OCI-LY3 (cell line): ENCODE measurements around the gene CCDC198.

Source experiments
- EZH2phosphoT487 ChIP-seq: fragments of 200-600 bp; shearing (Covaris generic); IDR thresholded peaks from 2 replicates; pipeline ENCODE4 v1.6.1; 2018; ENCODE audit warnings: antibody characterized with exemption, mixed run types, low read depth
- TF ChIP-seq, protein P1 (sequence below): fragments of 200-600, 300-600 bp; sonication (generic); IDR thresholded peaks from 2 replicates; pipeline ENCODE4 v1.5.1; 2014; ENCODE audit warnings: antibody characterized with exemption, low read length, low read depth

DNA sequence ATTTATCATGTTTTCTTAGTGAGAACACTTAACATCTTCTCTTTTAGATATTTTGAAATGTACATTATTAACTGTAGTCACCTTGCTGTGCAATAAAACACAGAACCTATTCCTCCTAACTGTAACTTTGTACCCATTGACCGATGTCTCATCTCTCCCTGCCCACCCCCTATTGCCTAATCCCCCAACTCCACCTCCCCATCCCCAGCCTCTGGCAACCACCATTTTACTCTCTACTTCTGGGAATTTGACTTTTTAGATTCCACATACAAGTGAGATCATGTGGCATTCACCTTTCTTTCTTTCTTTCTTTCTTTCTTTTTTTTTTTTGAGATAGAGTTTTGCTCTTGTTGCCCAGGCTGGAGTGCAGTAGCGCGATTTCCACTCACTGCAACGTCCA lies 4.4 kb upstream of the CCDC198 start:
- TF ChIP-seq, protein P1, sequence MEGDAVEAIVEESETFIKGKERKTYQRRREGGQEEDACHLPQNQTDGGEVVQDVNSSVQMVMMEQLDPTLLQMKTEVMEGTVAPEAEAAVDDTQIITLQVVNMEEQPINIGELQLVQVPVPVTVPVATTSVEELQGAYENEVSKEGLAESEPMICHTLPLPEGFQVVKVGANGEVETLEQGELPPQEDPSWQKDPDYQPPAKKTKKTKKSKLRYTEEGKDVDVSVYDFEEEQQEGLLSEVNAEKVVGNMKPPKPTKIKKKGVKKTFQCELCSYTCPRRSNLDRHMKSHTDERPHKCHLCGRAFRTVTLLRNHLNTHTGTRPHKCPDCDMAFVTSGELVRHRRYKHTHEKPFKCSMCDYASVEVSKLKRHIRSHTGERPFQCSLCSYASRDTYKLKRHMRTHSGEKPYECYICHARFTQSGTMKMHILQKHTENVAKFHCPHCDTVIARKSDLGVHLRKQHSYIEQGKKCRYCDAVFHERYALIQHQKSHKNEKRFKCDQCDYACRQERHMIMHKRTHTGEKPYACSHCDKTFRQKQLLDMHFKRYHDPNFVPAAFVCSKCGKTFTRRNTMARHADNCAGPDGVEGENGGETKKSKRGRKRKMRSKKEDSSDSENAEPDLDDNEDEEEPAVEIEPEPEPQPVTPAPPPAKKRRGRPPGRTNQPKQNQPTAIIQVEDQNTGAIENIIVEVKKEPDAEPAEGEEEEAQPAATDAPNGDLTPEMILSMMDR = no peak
- no peak for TF ChIP-seq EZH2phosphoT487
